NCI-H345 (cell line): ENCODE results near the gene GATB.
"Not testable (repeated sequence)": the region's sequence is repeated elsewhere in the genome, so short reads cannot be mapped to it uniquely, and the experiment has no call there.

ENCODE experiments used
- DNase-seq: peaks from one replicate; lab custom pipeline; 2025; lab: John Stamatoyannopoulos, UW

GATB gene

DNA sequence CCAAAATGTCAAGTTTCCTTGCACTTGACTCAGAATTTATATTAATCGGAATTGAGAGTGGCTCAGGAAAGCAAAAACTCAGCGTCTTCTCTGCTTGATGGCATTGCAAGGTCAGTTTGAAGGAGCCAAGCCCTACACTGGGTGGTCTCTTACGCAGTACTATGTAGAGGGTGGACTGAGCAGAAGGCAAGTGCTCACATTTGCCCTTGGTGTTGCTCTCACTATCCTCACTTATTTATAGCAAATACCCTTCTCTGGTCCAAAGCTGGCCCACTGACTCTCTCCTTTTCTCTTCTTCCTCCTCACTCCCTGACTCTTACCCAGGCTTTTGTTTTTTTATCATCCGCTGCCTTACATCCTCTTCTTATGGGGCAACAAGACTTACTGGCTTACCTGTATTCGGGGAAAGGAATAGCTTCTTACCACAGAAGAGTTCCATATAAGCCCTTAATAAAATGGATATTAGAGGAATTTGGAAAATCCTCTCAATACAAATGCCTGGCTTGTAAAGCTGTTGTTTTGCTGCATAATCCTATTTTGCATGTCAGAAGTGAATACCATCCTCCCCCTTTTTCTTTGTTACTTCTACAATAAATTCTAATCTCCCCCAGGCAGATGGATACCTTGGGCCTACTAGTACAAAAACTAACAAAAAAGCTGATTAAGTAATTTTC lies 24.8 kb upstream of the GATB start:
- DNase-seq, result no peak

DNA sequence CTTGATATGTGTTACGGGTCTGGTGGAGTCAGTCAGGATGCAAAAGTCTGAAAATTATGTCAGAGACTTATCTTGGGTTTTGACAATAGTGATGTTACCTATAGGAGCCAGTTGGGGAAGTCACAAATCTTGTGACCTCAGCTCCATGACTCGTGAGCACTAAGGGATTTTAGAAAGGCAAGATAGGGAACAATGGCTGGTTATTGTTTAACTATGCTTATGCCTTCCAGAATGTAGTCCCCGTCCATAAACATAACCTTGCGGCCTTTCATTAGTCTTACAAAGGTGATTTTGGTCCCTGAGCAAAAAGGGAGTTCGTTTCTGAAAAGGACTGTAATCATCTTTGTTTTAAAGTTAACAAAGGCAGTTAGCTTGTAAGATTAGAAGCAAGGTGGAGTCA lies 23.9 kb upstream of the GATB start:
- no peak for DNase-seq

DNA sequence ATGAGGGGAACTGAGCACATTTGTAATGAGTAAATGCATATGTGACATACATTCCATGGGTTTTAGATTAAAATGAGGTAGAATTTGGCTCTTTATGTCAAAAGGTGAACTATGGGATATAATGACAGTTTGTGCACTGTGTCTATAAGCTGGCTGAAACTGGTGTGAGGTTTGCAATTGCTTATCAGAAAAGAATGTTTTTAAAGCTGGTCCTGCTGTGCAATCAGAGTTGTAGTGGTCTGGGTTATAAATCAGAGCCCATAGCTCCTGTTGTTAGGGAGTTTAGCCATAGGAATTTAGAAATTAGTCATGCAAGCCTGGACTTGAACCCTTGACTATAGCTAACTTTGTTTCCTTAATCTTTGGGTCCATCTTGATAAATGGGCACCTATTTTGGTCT lies 23.1 kb upstream of the GATB start:
- no peak for DNase-seq

DNA sequence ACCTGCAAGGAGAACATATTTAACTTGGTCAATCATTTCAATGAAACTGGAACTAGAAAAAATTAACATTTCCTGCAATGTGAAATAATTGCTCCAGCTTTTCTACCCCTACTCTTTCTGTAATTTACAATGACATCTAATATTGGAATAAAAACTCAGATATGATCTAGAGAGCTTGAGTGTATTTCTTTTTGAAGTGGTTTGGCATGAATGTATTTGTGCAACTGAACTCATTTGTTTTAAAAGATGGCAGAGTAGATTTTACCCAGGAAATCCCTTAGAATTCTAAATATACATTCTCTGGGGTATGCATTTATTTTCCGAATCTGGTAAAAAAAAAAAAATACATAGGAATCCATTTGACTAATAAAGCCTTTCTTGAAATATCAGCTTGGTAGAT lies 21.5 kb upstream of the GATB start:
- no peak for DNase-seq

DNA sequence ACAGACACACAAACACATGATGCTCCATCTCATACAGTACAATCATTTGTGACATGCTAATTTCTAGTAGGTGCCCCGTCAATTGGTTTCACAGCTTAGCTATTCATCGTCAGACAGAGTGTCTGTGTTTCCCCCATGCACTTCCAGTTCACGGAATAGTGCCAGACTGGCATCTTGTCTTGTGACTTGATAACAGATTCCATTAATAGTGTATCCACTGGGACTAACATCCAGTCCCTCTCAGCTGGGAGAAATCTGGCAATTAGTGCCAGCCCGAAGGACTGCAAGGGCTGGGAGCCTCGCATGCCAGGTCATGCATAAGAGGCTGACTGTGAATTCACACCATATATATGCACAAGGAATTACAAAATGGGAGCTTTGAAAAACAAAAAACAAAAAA lies 20.2 kb upstream of the GATB start:
- no peak for DNase-seq

DNA sequence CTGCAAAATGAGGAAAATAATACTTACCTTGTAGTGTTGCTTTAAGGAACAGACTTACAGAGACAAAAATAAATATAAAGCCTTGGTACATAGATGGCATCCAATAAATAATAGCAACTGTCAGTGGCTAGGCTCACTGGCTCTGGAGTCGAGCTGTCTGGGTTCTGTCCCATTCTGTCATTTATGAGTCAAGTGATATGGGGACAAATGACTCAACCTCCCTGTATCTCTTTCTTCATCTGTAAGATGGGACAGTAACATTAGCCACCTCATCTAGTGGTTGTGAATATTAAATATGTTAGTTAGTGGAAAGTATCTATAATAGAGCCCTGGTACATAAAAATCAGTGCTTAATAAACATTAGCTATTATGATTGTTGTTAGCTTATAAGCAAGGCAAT lies 16.7 kb upstream of the GATB start:
- no peak for DNase-seq

DNA sequence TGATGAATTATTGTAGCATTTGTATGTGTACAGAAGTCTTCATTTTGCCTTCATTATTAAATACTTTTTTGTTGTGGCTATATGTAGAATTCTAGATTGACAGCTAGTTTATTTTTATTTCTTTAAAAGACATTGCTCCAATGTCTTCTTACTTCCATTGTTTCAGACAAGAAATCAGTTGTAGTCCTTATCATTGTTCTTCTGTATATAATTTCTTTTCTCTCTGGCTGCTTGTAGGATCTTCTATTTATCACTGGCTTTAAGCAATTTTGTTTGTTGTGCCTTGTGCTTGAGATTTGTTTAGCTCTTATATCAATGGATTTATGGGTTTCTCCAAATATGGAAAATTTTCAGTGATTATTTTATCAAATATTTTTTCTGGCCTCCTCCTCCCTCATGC lies 13.5 kb upstream of the GATB start:
- no peak for DNase-seq

DNA sequence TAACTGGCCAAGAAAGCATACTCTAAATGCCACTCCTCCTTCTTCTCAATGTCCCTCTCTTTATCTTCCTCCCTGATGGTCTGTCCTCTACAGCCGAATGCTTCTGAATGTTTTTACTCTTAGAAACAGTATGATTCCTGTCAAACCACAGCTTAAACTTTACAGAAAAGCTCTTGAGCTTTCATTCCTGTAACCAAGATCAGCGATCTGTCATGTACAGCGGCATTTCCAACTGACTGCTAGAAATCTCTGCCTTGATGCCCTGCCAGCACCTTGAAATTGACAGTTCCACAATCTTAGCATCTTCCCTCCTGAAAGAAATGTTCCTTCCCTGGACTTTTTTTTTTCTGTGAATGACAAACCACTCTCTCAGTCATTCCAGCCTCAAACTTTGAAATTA lies 11.5 kb upstream of the GATB start:
- no peak for DNase-seq

DNA sequence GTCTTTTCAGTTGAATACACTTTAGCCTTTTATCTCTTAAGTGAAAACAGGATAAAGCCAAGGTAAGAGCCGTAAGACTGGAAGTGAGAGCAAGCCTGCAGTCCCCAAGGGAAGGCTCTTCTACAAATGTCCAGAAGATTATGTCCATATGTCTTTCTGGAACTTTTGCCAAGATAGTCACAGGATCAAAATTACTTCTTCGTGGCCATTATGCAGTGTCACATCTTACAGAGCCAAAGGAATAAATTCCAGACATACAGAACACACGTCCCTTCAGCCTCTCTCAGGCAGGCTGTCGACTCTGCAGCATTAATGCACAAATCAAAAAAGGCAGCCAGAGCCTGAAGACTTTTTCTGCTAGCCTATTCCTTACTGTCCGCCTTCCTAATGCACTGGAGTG lies 10.9 kb upstream of the GATB start:
- no peak for DNase-seq

DNA sequence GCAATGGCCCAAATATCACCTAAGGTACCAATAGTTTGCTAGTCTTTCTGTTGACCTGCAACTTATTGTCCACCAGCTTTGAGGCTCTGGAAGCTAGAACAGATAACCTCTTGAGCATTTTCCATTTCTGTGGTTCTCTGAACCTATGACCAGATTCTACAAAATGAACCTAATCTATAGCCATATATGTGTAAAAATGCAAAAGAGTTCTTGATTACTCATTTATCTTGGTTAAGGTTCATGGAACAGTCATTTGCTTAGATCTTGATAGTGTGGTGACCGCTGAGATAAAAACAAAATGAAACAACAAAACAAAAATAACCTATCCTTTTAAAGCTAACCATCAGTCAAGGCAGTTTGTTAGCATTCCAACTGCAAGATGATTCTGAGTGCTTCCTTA lies 9.3 kb upstream of the GATB start:
- DNase-seq, result no peak

DNA sequence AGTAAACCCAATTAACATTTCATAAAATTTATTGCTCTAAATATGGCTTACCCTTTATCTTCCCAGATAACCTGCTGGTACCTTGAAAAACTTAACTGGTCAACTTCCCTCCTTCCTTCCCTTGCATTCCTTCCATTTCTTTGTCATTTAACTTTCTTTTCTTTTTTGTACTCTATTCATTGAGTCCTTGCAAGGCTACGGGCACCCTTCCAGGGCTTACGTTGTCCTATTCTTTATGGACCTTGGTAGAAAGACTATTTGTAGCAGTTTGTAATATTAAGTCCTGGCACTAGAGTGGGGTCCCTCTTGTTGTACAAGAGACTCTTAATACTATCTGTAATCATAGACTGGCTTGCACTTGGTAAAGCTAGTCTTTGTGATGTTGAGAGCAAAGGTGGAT lies 8.0 kb upstream of the GATB start:
- DNase-seq, result no peak

DNA sequence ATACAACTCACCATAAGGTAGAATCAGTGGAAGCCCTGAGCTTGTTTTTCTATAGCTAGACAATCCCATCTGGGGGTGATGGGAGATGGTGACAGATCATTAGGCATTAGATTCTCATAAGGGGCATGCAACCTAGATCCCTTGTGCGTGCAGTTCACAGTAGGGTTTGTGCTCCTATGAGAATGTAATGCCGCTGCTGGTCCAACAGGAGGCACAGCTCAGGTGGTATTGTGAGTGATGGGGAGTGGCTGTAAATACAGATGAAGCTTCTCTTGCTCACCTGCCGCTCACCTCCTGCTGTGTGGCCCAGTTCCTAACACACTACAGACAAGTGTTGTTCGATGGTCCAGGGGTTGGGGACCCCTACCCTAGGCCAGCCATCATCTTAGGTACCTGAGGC lies 5.9 kb upstream of the GATB start:
- no peak for DNase-seq

DNA sequence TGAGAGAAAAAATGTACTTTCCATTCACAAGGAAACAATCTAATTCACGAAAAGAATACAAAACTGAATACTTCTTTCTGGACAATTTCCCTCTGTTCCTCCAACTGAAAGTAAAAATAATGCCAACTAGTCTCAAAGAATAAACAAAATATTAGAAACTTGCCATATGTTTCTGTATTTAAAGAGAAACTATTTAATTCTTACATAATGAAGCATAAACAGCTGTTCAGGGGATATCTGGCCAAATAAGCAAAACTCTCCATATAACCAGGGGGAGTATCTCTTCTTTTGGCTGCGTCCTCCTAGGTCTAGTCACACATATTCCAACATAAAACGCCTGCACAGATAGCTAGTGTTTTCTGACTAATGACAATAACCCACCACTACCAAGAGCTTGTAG lies 805 bp downstream of the GATB start:
- DNase-seq, result no peak

DNA sequence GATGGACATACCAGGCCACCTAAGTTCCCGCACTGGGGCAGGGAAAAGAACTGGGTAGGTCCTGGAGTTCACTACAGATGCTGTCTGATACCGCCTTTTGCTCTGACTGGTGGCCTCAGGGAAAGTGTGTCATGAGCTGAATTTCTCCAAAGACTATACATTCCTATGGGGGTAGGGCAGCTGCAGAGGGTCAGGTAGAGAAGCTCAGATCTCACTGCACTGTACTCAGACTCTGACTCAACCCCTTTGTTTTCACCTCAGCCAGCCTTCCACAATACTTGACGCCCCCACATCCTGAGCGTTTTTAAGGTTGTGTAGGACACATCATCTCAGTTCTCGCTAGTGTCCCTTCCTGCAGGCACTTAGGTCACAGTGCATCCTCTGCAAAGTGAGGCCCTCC lies 7.8 kb downstream of the GATB start:
- DNase-seq, result no peak

DNA sequence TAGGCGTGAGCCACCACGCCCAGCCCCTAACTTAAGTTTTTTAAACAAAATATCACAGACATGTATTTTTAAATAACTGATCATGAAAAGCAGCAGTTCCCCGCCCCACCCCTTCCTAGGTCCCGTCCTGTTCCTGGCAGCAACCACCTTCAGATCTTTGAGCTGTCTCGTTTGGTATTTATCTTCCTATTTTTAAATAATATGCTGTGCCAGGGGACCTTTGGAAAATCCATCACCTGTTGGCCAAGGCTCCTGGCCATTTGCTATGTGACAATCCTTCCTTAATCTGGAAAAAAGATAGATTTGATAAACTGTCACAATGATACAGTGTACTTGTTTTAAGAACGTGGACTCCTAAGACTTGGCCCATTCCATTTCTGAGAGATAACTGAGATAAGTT lies 10.7 kb downstream of the GATB start:
- no peak for DNase-seq

DNA sequence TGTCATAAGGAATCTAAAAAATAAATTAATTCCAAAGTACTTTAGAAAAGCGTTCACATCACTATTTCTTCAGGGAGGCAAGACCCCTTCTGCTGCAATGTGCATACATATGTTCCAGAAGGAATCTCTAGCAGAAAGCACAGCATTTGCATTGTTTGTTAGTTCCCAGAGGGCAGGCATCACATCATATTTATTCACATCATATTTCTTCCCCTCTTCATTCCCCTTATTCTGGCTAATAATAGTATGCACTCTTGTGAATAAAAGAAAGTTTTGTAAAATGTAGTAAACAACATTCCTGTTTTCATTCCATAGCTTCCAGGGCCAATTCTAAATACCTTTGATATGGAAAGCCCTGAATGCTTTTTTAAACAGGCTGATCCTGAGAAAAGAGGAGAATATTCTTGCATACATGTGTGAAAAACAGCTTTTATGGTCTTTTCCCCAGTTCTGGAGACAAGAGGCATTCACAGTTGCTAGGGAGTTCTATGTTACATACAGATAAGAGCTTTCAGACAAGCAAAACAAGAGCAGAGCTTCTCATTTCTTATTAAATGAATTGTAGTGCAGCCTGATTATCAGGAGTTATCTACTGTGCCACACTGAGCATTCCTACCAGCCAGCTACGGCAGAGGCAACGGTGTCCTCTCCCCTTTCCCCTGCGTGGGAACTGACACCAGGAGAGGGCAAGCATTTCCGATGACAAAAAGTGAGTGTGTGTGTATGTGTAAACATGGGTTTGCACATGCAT lies 15.2 kb downstream of the GATB start:
- DNase-seq, result no peak

DNA sequence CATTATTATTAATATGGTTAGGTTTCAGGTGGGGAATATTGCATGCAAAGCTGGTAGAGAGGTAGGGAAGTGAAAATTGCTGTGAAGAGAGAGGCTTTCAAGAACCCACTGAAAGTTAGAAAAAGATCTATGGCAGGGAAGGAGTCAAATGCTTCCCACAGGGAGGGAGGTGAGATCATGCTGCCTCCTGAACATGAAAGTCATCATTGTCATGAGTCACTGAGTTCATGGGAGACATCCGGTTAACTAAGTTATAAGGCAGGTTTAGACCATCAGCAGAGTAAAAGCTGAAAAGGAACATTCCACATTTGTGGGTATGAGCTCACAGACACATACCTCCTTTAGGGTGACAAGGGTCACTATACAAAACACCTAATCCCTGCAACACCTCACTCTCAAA lies 16.2 kb downstream of the GATB start:
- no peak for DNase-seq

DNA sequence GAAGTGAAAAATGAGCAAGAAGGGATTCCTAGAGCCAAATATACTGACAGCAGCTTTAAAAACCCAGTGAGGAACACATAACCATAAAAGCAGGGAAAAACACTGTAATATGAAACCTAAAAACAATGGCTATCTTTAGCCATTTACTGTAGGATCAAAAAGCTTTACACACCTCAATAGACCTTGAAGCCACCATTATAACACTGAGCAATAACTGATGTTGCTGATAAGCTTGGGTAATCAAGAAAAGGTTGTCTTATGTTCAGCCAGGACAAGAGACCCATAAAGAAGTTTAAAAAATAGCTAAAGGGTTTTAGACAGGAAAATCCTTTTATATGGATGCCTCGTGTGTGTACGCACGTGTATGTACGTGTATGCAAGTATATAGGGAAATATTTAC lies 16.9 kb downstream of the GATB start:
- no peak for DNase-seq

DNA sequence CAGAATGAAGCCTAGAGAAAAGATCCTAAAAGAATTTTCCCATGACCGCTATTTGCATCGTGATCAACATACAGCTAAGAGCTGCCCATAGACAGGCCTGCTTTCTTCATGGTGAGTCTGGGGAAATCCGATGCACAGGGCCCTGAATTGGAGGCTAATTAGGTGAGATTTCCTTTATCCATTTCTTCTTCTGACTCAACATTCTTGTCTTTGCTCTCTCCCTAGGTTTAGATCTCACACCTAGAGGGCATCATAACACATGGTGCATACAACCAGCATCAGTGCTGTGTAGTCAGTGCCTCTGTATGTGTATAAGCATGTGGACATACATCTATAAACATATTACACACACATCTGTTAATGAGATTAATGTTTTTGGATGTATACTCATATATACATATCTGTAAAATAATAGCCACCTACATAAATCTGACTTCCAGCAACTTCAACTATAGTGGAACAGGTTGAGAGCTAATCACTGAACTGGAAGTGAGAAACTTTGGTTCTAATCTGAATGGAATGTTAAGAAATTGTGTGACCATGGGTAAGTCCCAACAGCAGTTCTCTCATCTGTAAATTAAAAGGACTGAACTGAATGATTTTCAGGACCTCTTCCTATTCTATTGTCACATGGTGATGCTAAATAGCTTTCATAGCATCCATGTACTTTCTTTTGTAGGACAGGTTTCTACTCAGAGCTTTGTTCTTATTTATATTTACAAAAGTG lies 17.5 kb downstream of the GATB start:
- DNase-seq, result no peak

DNA sequence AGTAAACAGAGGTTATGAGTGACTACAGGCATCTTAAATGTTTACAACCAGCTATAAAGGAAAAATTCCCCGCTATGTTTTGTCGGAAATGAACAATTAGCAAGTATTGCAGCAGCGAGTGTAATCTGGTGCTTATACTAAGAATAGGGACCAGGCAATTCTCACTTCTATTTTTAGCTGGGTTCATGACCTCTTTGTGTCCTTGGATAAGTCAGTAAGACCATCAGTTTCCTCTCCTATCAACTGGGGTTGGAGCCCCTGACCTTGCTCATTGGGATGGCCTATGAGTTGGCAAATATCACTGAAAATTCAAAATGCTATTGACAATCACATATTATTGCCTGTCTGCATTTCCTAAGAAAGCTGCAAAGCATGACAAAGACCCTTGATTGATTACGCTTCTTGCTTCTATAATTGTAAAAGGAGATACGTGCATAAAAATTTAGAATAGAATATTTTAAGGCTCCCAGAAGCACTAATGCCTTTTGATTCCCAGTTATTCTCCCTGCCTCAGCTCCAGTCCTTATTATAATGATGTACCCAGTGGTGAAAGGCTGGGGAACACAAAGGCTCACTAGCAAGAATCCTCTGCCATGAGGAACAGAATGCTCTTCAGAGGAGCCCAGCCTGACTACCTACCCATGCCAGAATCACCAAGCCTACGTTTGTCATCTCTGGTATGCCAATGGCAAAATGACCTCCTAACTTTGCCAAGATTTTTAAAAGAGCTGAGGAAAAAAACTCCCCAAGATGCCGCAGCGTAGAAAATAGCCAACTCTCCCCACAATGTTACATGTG lies 21.9 kb downstream of the GATB start:
- no peak for DNase-seq

DNA sequence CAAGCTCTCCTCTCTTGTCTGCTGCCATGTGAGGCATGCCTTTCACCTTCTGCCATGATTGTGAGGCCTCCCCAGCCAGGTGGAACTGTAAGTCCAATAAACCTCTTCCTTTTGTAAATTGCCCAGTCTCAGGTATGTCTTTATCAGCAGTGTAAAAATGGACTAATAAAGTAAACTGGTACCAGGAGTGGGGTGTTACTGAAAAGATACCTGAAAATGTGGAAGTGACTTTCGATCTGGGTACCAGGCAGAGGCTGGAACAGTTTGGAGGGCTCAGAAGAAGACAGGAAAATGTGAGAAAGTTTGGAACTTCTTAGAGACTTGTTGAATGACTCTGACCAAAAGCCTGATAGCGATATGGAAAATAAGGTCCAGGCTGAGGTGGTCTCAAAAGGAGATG lies 24.0 kb downstream of the GATB start:
- not testable (repeated sequence) for DNase-seq

DNA sequence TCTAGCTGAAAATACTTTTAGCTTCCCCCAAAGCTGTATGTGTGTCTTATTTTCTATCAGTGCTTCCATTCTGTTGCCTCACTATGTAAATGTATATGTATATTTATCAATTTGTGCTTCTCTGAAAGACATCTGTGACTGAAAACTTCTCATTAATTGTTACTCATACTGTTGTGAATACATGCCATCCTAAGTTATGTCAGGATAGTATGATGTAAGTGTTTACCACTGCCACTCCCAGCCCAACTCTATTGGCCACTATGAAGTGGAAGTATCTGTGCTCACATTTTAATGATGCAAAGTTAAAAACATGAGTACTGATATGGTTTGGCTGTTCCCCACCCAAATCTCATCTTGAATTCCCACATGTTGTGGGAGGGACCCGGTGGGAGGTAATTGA lies 24.4 kb downstream of the GATB start:
- no peak for DNase-seq

DNA sequence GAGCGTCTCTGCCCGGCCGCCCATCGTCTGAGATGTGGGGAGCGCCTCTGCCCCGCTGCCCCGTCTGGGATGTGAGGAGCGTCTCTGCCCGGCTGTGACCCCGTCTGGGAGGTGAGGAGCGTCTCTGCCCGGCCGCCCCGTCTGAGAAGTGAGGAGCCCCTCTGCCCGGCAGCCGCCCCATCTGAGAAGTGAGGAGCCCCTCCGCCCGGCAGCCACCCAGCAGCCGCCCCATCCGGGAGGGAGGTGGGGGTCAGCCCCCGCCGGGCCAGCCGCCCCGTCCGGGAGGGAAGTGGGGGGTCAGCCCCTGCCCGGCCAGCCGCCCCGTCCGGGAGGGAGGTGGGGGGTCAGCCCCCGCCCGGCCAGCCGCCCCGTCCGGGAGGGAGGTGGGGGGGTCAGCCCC lies 29.1 kb downstream of the GATB start:
- not testable (repeated sequence) for DNase-seq
